HL-60 (cell line): ENCODE data around the gene NRXN3.
"Not testable (repeated sequence)": the region's sequence is repeated elsewhere in the genome, so short reads cannot be mapped to it uniquely, and the experiment has no call there.

Experiments
- POLR2AphosphoS5 ChIP-seq: IDR thresholded peaks from 2 replicates; pipeline ENCODE4 v1.6.1; 2012; ENCODE audit warnings: low read depth
- SPI1 ChIP-seq: IDR thresholded peaks from 2 replicates; pipeline ENCODE4 v1.6.1; 2012; ENCODE audit warnings: low read depth, mild to moderate bottlenecking, borderline replicate concordance
- TF ChIP-seq, protein P1 (sequence below): IDR thresholded peaks from one replicate; pipeline ENCODE4 v1.5.1; 2011; ENCODE audit warnings: low read length, control low read depth, inconsistent platforms; ENCODE audit not compliant: insufficient read depth

DNA sequence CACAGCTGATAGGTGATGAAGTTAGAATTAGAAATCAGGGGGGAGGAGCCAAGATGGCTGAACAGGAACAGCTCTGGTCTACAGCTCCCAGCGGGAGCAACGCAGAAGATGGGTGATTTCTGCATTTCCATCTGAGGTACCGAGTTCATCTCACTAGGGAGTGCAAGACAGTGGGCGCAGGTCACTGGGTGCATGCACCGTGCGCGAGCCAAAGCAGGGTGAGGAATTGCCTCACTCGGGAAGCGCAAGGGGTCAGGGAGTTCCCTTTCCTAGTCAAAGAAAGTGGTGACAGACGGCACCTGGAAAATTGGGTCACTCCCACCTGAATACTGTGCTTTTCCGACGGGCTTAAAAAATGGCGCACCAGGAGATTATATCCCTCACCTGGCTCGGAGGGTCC is 1597.5 kb downstream of the NRXN3 start:
- TF ChIP-seq, protein P1, sequence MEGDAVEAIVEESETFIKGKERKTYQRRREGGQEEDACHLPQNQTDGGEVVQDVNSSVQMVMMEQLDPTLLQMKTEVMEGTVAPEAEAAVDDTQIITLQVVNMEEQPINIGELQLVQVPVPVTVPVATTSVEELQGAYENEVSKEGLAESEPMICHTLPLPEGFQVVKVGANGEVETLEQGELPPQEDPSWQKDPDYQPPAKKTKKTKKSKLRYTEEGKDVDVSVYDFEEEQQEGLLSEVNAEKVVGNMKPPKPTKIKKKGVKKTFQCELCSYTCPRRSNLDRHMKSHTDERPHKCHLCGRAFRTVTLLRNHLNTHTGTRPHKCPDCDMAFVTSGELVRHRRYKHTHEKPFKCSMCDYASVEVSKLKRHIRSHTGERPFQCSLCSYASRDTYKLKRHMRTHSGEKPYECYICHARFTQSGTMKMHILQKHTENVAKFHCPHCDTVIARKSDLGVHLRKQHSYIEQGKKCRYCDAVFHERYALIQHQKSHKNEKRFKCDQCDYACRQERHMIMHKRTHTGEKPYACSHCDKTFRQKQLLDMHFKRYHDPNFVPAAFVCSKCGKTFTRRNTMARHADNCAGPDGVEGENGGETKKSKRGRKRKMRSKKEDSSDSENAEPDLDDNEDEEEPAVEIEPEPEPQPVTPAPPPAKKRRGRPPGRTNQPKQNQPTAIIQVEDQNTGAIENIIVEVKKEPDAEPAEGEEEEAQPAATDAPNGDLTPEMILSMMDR, result not testable (repeated sequence)
- not testable (repeated sequence) for TF ChIP-seq POLR2AphosphoS5, SPI1
